H54 (cell line): ENCODE results near the gene CLIP1.
"Not testable (repeated sequence)": the region's sequence is repeated elsewhere in the genome, so short reads cannot be mapped to it uniquely, and the experiment has no call there.

Source experiments
- DNase-seq: peaks from one replicate; pipeline ENCODE4 v3.0.0; 2011; ENCODE audit warnings: low spot score, mixed read lengths; ENCODE audit not compliant: insufficient read length
- FAIRE-seq: peaks from 3 replicates; lab custom pipeline; 2011; peaks lifted over from hg19 to GRCh38; lab: Jason Lieb, UNC
- POLR2A ChIP-seq: IDR thresholded peaks from 2 replicates; pipeline ENCODE4 v1.6.1; 2011; ENCODE audit warnings: low read depth, mild to moderate bottlenecking, low read length

The CLIP1 gene

DNA sequence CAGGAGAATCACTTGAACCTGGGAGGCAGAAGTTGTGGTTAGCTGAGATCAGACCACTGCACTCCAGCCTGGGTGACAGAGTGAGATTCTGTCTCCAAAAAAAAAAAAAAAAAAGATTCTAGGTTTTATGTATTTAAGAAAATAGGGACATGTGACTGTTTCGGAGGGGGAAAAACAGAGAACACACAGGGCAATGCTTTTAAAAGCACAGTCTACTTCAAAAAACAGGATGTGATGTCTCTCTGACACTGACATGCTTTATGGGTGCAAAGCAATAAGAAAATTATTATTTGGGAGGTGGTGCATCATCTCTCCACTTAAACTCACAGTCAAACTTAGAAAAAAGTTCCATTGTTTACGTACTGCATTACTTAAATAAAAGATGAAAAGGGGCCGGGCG is 28.7 kb downstream of the CLIP1 start:
- DNase-seq, result no peak
- TF ChIP-seq POLR2A, result no peak
- no peak for FAIRE-seq

DNA sequence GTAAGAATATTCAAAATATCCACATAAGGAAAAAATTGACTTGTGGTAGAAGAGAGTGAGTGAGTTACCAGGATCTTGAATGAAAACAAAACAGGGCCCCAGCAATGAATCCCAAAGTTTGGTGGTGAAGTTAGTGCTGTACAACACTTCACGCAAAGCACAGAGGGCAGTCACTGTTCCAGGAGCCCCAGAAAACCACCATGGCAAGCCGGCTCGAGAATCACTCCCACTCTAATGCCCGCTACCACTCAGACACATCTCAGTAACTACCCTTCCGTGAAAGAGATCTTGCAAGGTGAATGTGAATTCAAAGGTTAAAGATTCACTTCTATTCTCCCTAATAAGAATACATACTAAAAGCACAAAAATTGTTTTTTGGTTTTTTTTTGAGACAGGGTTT is 30.1 kb downstream of the CLIP1 start:
- FAIRE-seq, result no peak

DNA sequence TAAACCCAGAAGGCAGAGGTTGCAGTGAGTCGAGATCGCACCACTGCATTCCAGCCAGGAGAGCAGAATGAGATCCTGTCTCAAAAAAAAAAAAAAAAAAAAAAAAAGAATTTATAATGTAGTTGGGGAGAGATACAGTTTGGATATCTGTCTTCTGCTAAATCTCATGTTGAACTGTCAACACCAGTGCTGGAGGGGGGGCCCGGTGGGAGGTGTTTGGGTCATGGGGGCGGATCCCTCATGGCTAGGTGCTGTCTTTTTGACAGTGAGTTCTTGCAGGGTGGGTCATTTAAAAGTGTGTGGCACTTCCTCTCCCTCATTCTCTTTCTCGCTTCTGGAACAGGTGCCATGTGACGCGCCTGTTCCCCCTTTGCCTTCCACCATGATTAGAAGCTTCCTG is 32.8 kb downstream of the CLIP1 start:
- DNase-seq, result no peak
- no peak for FAIRE-seq

More for the DNA sequence above, 30.1 kb downstream of the CLIP1 start:
- TF ChIP-seq POLR2A, result no peak
- no peak for DNase-seq

DNA sequence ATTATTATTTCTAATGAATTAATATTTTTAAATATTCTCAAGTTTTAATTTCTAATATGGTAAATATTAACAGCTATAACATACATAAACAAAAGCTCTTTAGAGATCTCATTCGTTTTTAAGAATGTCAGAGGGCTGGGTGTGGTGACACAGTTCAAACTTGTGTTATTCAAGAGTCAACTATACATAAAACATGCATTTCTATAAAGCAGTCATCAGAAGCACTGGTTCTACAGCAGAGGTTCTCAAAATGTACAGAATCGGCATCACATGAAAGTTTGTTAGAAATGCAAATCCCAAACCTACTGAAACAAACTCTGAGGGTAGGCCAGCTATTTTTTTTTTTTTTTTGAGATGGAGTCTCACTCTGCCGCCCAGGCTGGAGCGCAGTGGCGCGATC is 34.6 kb downstream of the CLIP1 start:
- FAIRE-seq (no peak), DNase-seq (no peak)
- TF ChIP-seq POLR2A, result no peak

More for the DNA sequence above, 32.8 kb downstream of the CLIP1 start:
- TF ChIP-seq POLR2A, result no peak

DNA sequence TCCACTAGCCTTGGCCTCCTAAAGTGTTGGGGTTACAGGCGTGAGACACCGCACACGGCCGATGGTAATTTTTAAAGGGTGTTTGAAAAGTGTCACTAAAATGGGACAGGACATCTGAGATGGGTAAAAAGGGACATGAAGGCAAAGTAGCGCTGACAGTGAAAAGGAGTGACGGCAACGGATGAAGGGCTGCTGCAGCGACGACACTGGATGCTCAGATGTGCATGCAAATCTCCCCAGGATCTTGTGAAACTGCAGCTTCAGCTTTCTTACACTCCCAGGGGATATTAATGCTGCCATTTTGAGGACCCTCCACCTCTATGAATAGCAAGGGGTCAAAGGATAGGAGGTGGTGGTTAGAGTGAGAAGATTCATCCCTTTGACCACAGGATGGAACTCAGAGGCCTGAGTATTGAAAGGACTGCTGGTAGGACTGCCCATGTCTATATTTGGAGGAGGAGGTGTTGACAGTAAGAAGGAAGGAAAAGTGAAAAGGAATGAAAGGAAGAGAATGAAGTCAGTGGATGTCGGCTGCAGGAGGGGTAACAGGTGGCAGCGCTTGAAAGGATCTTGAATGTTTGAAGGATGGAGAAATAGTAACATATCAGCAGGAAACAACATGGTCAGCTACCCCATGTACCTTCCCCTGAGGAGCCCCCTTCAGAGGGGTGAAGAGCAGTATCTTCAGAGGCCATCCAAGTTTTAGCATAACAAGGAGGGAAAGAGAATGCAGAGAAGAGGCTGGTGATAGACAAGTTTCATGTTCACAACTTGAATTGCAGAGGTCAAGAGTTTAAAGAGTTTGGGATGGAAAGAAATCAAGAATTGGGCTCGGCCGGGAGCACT is 37.1 kb downstream of the CLIP1 start:
- DNase-seq (no peak), FAIRE-seq (no peak)
- no peak for TF ChIP-seq POLR2A

DNA sequence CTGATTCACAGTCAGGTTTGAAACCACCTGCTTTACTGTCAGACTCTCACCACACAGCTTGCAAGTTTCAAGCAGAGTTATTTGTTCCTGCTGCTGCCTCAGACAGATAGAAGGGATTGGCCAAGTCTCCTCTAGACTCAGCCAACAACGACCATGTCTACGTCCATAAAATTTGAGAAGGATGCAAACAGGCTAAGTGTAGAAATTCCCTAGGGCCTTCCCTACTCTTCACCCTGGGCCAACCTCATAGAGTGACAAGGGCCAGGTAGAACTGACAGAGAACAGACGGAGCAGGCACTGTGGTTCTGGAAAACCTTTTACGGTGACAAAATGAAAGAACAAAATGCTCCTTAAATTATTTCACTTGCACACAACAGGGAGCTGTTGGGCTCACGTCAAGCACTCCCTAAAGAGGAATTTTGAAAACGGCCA is 39.5 kb downstream of the CLIP1 start:
- DNase-seq (no peak), FAIRE-seq (no peak)
- no peak for TF ChIP-seq POLR2A

DNA sequence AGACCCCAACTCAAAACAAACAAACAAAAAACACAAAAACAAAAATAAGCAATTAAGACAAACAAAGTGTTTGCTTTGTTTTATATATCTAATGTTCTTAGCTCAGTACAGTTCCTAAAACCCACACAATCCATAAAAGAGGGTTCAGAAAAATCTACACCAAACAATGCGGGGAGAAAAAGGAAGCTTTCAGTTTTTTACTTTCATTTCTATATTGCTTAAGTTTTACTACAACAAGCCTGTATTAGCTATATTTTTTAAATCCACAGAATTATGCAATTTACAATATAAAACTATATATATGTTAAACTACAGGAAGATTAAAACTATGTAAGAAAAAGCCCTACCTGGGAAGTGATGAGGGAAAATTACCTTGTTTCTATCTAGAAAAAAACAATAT is 41.4 kb downstream of the CLIP1 start:
- DNase-seq (no peak), FAIRE-seq (no peak)
- no peak for TF ChIP-seq POLR2A

DNA sequence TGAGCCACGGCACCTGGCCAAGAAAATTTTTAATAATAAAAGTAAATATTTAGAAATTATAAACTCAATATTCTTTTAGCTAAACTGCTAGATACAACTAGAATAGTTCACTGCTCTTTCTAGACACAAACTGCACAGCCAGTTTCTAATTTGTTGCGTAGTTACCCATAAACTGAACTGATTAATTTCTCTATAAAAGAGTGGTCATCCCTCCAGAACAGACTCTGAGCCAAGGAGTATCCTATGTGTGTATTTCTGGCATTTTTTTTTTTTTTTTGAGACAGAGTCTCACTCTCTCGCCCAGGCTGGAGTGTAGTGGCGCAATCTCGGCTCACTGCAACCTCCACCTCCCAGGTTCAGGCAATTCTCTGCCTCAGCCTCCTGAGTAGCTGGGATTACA is 45.7 kb downstream of the CLIP1 start:
- not testable (repeated sequence) for FAIRE-seq, DNase-seq

DNA sequence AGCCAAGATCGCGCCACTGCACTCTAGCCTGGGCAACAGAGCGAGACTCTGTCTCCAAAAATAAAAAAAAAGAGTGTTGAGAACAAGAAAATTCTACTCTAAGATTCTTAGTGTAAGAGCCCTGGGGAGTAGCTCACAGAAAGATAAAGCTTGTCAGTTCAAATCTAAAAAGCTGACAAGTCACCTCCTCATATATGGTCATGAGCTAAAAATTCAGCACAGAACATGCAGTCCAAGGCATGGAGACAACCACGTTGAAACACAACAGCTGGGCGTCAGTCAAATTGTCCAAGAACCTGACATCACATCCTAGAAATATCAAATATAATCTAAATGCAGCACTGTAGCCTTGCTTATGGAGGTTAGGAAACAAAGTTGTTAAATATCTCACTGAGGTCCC is 47.8 kb downstream of the CLIP1 start:
- FAIRE-seq (no peak), DNase-seq (no peak)
- TF ChIP-seq POLR2A, result no peak

DNA sequence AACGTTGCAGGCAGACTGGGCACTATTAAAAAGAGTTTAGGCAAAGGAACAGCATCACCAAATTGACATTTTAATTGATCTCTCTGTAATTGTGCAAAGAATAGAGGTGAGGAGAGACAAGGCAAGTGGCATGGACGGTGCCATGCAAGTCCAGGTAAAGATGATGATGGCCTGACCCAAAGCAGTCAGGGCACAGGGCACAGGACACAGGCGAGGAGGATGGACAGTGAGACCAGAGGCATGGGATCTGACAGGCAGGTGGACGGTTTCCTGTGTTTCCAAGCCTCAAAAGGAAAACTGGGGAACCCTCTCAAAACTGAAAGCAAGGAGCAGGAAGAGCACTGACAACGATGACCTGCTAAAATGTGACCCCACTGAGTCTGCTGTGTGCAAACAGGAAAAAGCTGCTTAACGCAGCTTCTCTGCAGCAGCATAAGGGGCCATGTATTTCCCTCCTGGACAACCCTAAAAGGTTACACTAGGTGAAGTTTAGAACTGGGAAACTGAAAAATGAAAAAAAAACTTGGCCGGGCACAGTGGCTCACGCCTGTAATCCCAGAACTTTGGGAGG is 50.9 kb downstream of the CLIP1 start:
- no peak for FAIRE-seq
- TF ChIP-seq POLR2A, result no peak
- no peak for DNase-seq

DNA sequence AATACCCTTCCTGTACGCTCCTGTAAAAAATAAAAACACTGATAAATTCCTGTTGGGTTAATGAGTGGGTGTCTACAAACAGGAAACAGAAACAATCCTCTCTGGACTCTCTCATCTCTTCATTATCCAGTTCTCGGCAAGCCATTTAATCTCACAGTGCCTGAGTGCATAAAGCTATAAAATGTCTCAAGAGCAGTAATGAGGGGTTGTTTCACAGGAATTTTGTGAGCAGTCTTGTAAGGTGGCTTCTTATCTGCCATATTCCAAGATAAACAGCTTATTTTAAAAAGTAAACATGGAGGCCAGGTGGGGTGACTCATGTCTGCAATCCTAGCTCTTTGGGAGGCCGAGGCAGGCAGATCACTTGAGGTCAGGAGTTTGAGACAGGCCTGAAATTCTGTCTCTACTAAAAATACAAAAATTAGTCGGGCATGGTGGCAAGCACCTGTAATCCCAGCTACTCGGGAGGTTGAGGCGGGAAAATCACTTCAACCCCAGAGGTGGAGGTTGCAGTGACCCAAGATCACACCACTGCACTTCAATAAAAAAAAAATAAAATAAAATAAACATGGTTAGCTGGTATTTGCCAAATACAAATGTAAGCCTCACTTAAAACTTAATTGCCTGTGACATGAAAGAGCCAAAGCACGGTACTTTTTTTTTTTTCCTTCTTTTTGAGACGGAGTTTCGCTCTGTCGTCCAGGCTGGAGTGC is 54.0 kb downstream of the CLIP1 start:
- no peak for DNase-seq
- TF ChIP-seq POLR2A, result no peak
- no peak for FAIRE-seq

DNA sequence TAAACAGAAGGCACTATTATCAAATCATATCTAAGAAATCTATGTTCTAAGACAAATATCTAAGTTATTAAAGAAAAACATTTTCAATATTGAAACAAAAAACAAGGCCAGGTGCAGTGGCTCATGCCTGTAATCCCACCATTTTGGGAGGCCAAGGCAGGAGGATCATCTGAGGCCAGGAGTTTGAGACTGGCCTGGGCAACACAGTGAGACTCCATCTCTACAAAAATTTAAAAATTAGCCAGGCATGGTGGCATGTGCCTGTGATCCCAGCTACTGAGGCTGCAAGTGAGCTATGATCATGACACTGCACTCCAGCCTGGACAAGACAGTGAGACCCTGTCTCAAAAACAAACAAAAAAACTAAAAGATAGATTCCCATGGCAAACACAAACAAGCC is 54.8 kb downstream of the CLIP1 start:
- DNase-seq, FAIRE-seq: not testable (repeated sequence)

DNA sequence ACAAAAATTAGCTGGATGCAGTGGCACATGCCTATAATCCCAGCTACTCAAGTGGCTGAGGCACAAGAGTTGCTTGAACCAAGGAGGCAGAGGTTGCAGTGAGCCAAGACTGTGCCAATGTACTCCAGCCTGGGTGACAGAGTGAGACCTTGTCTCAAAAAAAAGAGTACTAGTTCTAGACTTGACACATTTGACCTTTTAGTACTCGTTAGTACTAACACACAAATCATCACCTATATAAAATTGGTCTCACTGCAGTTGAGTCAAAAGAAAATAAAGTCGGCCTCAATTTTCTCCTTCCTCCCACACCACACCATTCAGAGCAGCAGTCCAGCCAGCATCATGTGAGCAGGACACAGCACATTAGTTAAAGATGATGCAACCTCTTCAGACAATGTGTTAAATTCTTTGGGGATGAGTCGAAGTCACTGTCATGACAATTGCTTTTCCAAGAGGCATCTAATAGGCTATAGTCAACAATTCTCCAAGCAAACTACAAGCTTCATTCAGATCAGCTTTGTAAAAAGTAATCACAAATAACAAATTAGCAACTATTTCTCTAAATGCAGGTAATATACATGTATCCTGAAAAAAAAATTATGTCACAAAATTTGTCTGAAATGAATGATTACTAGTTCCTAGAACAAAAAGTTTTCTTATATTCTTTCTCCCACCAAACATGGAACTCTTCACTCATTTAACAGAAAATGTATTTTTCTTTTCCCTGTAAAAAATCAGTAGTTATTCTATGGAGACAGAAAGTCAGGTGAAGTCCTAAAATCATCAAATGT is 55.6 kb downstream of the CLIP1 start:
- no peak for TF ChIP-seq POLR2A
- FAIRE-seq, result peak; percentile 94
- peak; percentile 52 for DNase-seq

DNA sequence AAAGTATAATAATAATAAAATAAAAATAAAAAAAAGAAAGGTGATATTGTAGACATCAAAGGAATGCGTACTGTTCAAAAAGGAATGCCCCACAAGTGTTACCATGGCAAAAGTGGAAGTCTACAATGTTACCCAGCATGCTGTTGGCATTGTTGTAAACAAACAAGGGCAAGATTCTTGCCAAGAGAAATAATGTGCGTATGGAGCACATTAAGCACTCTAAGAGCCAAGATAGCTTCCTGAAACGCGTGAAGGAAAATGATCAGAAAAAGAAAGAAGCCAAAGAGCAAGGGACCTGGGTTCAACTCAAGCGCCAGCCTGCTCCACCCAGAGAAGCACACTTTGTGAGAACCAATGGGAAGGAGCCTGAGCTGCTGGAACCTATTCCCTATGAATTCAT is 57.2 kb downstream of the CLIP1 start:
- not testable (repeated sequence) for FAIRE-seq, DNase-seq
